Epithelial cell of proximal tubule (primary cell): ENCODE results near the gene CRTC3. TPM values are rescaled to one million over a fixed set of nuclear protein-coding genes. Genes with fewer than 3 reads are reported as not detected.
A peak's percentile ranks its signal among the peaks of the same experiment; 100 is the strongest.

ENCODE experiments used
- DNase-seq: peaks from one replicate; pipeline ENCODE4 v3.0.0-alpha.2; 2011; ENCODE audit warnings: low read depth
- H3K4me3 ChIP-seq: 2 replicates; pipeline ENCODE4 v1.5.1; 2011; ENCODE audit warnings: low read depth, mild to moderate bottlenecking, low read length
- CTCF ChIP-seq: conservative IDR thresholded peaks from 2 replicates; pipeline ENCODE4 v1.5.1; 2012; ENCODE audit warnings: low read depth, mild to moderate bottlenecking, low read length
- total RNA-seq: library from RNA; depleted of rRNA; stranded (reverse); fragments of >200 nt; gene quantifications from 2 replicates; pipeline ENCODE4 v1.2.3, GENCODE V29; 2015

The CRTC3 gene
- total RNA-seq, 1 donor from 2014 or later, result 7.1 TPM

GRCh38 chr15:90592131-90592881 is 62.6 kb downstream of the CRTC3 start:
- DNase-seq, result peak; percentile 16
- TF ChIP-seq CTCF, result no peak
- no peak overlapping the region for H3K4me3 ChIP-seq

- H3K4me3 ChIP-seq, result no peak overlapping the region
- TF ChIP-seq CTCF, result no peak
- DNase-seq, result no peak
These were observed 63.9 kb downstream of the CRTC3 start for GRCh38 chr15:90593499-90594158.

- no peak overlapping the region for H3K4me3 ChIP-seq
- DNase-seq, result peak; percentile 20
- TF ChIP-seq CTCF, result no peak
These were observed 64.6 kb downstream of the CRTC3 start for GRCh38 chr15:90594301-90594738.

GRCh38 chr15:90595763-90596155 is 66.0 kb downstream of the CRTC3 start:
- no peak for TF ChIP-seq CTCF
- H3K4me3 ChIP-seq, result no peak overlapping the region
- no peak for DNase-seq

- no peak for DNase-seq
- no peak for TF ChIP-seq CTCF
- no peak overlapping the region for H3K4me3 ChIP-seq
These were observed 67.2 kb downstream of the CRTC3 start for GRCh38 chr15:90596943-90597342.

- no peak overlapping the region for H3K4me3 ChIP-seq
- TF ChIP-seq CTCF, result no peak
- no peak for DNase-seq
These were observed 67.9 kb downstream of the CRTC3 start for GRCh38 chr15:90597577-90597976.
